ENCODE results near the gene TBCCD1. TPM values are rescaled to one million over a fixed set of nuclear protein-coding genes. Genes with fewer than 3 reads are reported as not detected.

Gene TBCCD1
- total and polyA plus RNA-seq, 2 of the 4 experiments (the other 2 are of a cell fraction), result 7.9 to 19.7 TPM

GRCh38 chr3:186513386-186513785 is 53.8 kb downstream of the TBCCD1 start:
- dilution Hi-C loops (cut with HindIII; ENCODE audit: low sequenced_read_pairs, unreplicated experiment) (no loop called here), intact Hi-C loops (cut with micrococcal nuclease) (no loop called here), in situ Hi-C loops (cut with MboI; ENCODE audit: low sequenced_read_pairs) (no loop called here)
- ChIA-PET POLR2A (ENCODE audit: unreplicated experiment) (no interaction called here), CTCF (interaction anchor here (0.9 kb wide), 1 partner anchor 27 kb away, joined by 3 read pairs; no protein-coding TSS in a partner anchor)
- H3K4ac ChIP-seq (ENCODE audit: low read depth, low read length), result no peak overlapping the region
- no peak overlapping the region for H4K5ac ChIP-seq (ENCODE audit: low read depth, low read length)
- no peaks in the 10 kb centered on the region for H4K20me1 ChIP-seq (ENCODE audit: insufficient read depth, low read length)
- WGBS, 2 experiments (ENCODE audit: extremely low coverage in 2 of 2, insufficient read length in 1 of 2), result no CpG with 5 or more reads among the region's 5 CpGs
- H2BK20ac ChIP-seq (ENCODE audit: low read depth, low read length), result no peak overlapping the region
- no peak overlapping the region for H4K91ac ChIP-seq (ENCODE audit: insufficient read depth, low read depth, low read length)
- H3K27ac ChIP-seq (ENCODE audit: insufficient read depth, low read length), result no peak overlapping the region
- H3K36me3 ChIP-seq (ENCODE audit: control insufficient read depth, insufficient read depth, low read length), result no peaks in the 10 kb centered on the region
- H3K14ac ChIP-seq (replicated peaks; ENCODE audit: low read depth, low read length), result no peak overlapping the region
- no TSS peak for BruUV-seq (replicated peaks)
- H2AFZ ChIP-seq (replicated peaks; ENCODE audit: low read length, poor library complexity), result no peak overlapping the region
- no peak overlapping the region for H2AK5ac ChIP-seq (ENCODE audit: low read depth, low read length)
- peaks cover 23% of the 10 kb centered on the region for H3K27me3 ChIP-seq (ENCODE audit: control insufficient read depth, insufficient read depth, low read length)
- H3K9me1 ChIP-seq (ENCODE audit: insufficient read depth, low read length), result no peaks in the 10 kb centered on the region
- TF ChIP-seq POLR2A (IDR thresholded peaks at IDR 0.05; ENCODE audit: low read depth, low read length), result no peak
- no peak overlapping the region for H2BK15ac ChIP-seq (ENCODE audit: low read depth, low read length)
- H3K56ac ChIP-seq (ENCODE audit: extremely low read depth, insufficient read depth, low read length), result no peak overlapping the region
- no peak overlapping the region for H3K4me3 ChIP-seq (ENCODE audit: insufficient read depth, low read depth, low read length)
- no peak overlapping the region for H4K8ac ChIP-seq (ENCODE audit: low read depth in 2 of 2, low read length in 2 of 2)
- H3K18ac ChIP-seq (ENCODE audit: low read depth, low read length), result no peak overlapping the region
- no peak overlapping the region for H3K23ac ChIP-seq (ENCODE audit: low read depth, low read length)
- H2AK9ac ChIP-seq (replicated peaks; ENCODE audit: low read depth, low read length, poor library complexity), result no peak overlapping the region
- H3K9me3 ChIP-seq (ENCODE audit: control insufficient read depth, insufficient read depth, low read length), result peaks cover 3% of the 10 kb centered on the region; the same call in 1 of the 2 replicates
- H3K79me1 ChIP-seq (ENCODE audit: low read depth in 1 of 2, low read length in 2 of 2), result no peaks in the 10 kb centered on the region
- H3K9ac ChIP-seq (ENCODE audit: low read depth, low read length), result no peak overlapping the region
- H3K4me1 ChIP-seq (ENCODE audit: control insufficient read depth, insufficient read depth, low read length), result no peaks in the 10 kb centered on the region
- no peak for ATAC-seq (ENCODE audit: low read depth)
- no peak for DNase-seq
- H2BK5ac ChIP-seq (ENCODE audit: low read depth, low read length, poor library complexity, severe bottlenecking), result no peak overlapping the region
- no peak overlapping the region for H2BK120ac ChIP-seq (ENCODE audit: low read depth, low read length)
- H3K4me2 ChIP-seq (ENCODE audit: low read depth, low read length), result no peak overlapping the region

Measured in IMR-90 (cell line).